WERI-Rb-1 (cell line): ENCODE results near the gene FGG.
"Not testable (repeated sequence)": the region's sequence is repeated elsewhere in the genome, so short reads cannot be mapped to it uniquely, and the experiment has no call there.

ENCODE experiments used
- DNase-seq: peaks from one replicate; pipeline ENCODE4 v3.0.0-alpha.2; 2020
- H3K27ac ChIP-seq: fragments of 250-450 bp; sonication (Bioruptor Pico); 2 replicates; pipeline ENCODE4 v1.5.1; 2020; ENCODE audit warnings: mild to moderate bottlenecking, moderate library complexity
- H3K27me3 ChIP-seq: fragments of 250-450 bp; sonication (Bioruptor Pico); 2 replicates; pipeline ENCODE4 v1.5.1; 2021; ENCODE audit warnings: mild to moderate bottlenecking, low read depth, moderate library complexity; ENCODE audit not compliant: insufficient read depth, severe bottlenecking
- H3K36me3 ChIP-seq: fragments of 250-450 bp; sonication (Bioruptor Pico); 2 replicates; pipeline ENCODE4 v1.5.1; 2020; ENCODE audit warnings: mild to moderate bottlenecking, moderate library complexity
- H3K4me3 ChIP-seq: 2 replicates; pipeline ENCODE4 v1.5.1; 2011; ENCODE audit warnings: low read depth, mild to moderate bottlenecking, control low read depth, low read length
- H3K9me3 ChIP-seq: fragments of 250-450 bp; sonication (Bioruptor Pico); 2 replicates; pipeline ENCODE4 v1.5.1; 2021; ENCODE audit warnings: mild to moderate bottlenecking, moderate library complexity; ENCODE audit not compliant: severe bottlenecking
- TF ChIP-seq, protein P1 (sequence below): IDR thresholded peaks from 2 replicates; pipeline ENCODE4 v1.5.1; 2011; ENCODE audit warnings: low read depth, mild to moderate bottlenecking, control low read depth, inconsistent platforms, low read length

The FGG gene

DNA sequence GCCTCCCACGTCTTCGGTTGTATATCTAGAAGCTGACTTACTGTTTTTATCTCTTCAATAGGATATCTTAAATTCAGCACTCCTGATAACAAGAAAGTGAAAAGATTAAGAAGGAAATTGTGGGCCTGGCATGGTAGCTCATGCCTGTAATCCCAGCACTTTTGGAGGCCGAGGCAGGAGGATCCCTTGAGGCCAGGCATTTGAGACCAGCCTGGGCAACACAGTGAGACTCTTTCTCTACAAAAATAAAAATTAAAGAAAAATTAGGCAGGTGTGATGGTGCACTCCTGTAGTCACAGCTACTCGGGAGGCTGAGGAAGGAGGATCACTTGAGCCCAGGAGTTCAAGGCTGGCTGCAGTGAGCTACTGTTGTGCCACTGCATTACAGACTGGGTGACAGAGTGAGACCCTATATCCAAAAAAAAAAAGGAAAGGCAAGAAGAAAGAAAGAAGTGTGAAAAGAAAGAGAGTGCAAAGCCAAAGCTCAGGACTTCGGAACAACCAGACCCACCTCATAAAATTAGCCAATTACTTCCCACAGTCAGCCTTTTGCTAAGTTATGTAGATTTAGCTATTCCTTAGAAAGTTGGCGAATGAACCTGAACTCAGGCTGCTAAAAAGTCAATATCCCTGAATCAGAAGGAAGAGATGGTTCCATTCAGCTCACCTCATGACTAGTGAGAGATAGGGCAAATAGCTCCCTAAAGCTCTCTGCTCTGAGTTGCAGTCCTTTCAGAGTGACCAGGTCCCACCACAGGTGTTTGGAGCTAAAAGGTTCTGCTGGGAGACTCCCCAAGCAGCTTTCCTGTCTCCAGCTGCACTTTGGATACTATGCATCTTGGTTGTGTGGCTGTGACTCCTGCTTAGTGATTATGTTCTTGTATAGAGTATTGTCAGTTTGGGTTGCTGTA, 9.2 kb downstream of the FGG start:
- H3K36me3 ChIP-seq: no peaks in the 10 kb centered on the region
- no peaks in the 10 kb centered on the region for H3K9me3 ChIP-seq
- no peaks in the 10 kb centered on the region for H3K27me3 ChIP-seq
- no peak overlapping the region for H3K27ac ChIP-seq
- DNase-seq: no peak
- TF ChIP-seq, protein P1, sequence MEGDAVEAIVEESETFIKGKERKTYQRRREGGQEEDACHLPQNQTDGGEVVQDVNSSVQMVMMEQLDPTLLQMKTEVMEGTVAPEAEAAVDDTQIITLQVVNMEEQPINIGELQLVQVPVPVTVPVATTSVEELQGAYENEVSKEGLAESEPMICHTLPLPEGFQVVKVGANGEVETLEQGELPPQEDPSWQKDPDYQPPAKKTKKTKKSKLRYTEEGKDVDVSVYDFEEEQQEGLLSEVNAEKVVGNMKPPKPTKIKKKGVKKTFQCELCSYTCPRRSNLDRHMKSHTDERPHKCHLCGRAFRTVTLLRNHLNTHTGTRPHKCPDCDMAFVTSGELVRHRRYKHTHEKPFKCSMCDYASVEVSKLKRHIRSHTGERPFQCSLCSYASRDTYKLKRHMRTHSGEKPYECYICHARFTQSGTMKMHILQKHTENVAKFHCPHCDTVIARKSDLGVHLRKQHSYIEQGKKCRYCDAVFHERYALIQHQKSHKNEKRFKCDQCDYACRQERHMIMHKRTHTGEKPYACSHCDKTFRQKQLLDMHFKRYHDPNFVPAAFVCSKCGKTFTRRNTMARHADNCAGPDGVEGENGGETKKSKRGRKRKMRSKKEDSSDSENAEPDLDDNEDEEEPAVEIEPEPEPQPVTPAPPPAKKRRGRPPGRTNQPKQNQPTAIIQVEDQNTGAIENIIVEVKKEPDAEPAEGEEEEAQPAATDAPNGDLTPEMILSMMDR: no peak
- no peak overlapping the region for H3K4me3 ChIP-seq

DNA sequence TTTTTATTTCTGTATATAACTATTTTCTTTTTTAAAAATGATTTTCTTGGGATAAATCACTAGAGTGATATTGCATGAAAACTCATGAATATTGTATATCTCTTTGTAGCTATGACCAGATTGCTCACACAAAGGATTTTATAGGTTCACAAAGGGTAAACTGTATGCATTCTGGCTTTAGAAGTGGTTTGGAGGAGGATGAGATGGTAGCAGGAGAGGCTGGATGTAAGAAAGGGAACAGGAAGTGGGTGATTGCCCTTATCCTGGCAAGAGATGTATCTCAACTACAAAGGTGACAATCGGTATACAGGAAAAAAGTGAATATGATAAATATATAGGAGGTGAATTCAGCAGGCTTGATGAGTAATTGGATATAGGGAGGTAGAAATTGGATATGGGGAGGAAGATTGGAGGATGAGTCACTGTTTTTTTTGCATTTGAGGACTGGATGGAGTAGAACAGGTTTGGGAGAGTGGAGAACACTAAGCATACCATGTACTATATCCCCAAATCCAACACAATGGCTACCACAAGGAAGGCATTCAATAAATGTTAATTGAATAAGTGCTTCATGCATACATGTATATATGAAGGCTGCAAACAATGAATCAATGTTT, 9.9 kb downstream of the FGG start:
- DNase-seq: no peak
- no peaks in the 10 kb centered on the region for H3K36me3 ChIP-seq
- no peaks in the 10 kb centered on the region for H3K9me3 ChIP-seq
- H3K27ac ChIP-seq: no peak overlapping the region
- TF ChIP-seq, protein P1: no peak
- no peaks in the 10 kb centered on the region for H3K27me3 ChIP-seq
- no peak overlapping the region for H3K4me3 ChIP-seq

DNA sequence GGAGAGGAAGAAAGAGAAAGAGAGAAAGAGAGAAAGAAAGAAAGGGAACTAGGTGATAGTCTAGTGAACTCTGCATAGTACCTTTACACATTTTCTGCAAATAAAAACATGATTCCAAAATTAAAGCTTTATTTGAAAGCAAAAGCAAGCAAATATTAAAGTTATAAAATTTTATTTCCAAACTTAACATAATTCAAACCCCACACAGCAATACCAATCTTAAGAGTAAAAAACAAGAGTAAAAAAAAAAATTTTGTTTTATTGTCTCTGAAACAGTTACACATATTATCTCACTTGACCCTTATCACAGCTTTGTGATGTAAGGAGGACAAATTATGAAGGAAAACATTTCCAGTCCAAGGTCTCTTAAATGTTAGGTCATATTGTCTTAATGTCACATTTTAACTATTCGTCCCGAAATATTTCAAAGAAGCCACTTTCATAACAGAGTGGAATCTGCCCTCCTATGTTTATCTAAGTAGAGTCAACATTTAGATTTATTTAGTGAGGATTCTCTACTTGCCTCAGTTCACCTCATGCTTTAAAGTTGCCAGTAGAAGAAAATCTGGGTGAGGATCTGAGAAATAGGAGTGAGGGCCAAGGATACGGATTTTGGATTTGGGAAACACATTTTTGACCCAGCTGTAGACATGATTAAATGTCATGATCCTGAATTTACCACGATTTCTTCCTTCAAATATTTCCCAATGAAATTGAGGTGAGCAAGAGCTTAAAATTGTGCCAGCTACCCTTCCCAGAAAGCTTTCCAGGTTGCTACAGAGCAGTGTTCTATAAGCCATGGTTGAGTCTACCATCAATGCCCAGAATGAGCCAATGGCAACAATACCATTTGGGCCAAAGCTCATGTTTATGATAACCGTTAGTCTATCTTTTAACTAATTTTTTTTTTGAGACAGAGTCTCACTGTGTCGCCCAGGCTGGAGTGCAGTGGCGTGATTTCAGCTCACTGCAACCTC, 14.4 kb downstream of the FGG start:
- TF ChIP-seq, protein P1: no peak
- Histone ChIP-seq H3K27ac (no peak overlapping the region), H3K4me3 (no peak overlapping the region), H3K27me3 (no peaks in the 10 kb centered on the region), H3K9me3 (no peaks in the 10 kb centered on the region), H3K36me3 (no peaks in the 10 kb centered on the region)
- no peak for DNase-seq

GRCh38 chr4:154597281-154597680, 15.2 kb downstream of the FGG start:
- not testable (repeated sequence) for DNase-seq, H3K4me3 ChIP-seq, H3K27ac ChIP-seq, H3K36me3 ChIP-seq, H3K27me3 ChIP-seq, H3K9me3 ChIP-seq

GRCh38 chr4:154595807-154596206, 16.6 kb downstream of the FGG start:
- TF ChIP-seq, protein P1: no peak
- H3K27ac ChIP-seq: no peak overlapping the region
- no peaks in the 10 kb centered on the region for H3K36me3 ChIP-seq
- no peak overlapping the region for H3K4me3 ChIP-seq
- no peak for DNase-seq
- no peaks in the 10 kb centered on the region for H3K27me3 ChIP-seq
- no peaks in the 10 kb centered on the region for H3K9me3 ChIP-seq

DNA sequence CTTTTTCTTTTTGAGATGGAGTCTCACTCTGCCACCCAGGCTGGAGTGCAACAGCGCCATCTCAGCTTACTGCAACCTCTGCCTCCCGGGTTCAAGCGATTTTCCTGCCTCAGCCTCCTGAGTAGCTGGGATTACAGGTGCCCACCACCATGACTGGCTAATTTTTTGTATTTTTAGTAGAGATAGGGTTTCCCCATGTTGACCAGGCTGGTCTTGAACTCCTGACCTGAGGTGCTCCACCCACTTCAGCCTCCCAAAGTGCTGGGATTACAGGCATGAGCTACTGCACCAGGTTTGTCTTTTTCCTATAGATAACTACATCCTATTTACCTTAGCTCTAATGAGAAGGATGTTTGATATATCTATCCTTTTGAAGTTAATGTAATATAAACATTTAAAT, 18.1 kb downstream of the FGG start:
- not testable (repeated sequence) for H3K36me3 ChIP-seq, H3K4me3 ChIP-seq, DNase-seq, H3K27ac ChIP-seq, H3K27me3 ChIP-seq, H3K9me3 ChIP-seq
